GM19452 (cell line): ENCODE results near the gene ERVH48-1.
"Not testable (repeated sequence)": the region's sequence is repeated elsewhere in the genome, so short reads cannot be mapped to it uniquely, and the experiment has no call there.

Source experiments
- ATAC-seq: cut with Tn5 transposase; IDR thresholded peaks from one replicate; pipeline ENCODE4 v1.9.1; 2021; ENCODE audit not compliant: unreplicated experiment

The ERVH48-1 gene

GRCh38 chr21:42908484-42908883 lies 16.9 kb downstream of the ERVH48-1 start:
- ATAC-seq: not testable (repeated sequence)

- no peak for ATAC-seq
These were observed 19.2 kb downstream of the ERVH48-1 start for GRCh38 chr21:42906233-42906632.

- no peak for ATAC-seq
These were observed 20.2 kb downstream of the ERVH48-1 start for GRCh38 chr21:42905195-42905594.

GRCh38 chr21:42903817-42904216 lies 21.6 kb downstream of the ERVH48-1 start:
- no peak for ATAC-seq

- ATAC-seq: no peak
These were observed 25.0 kb downstream of the ERVH48-1 start for GRCh38 chr21:42900446-42900845.

- peak; percentile 92 for ATAC-seq
These were observed 32.3 kb downstream of the ERVH48-1 start, which contains the start of gene NDUFV3 for GRCh38 chr21:42892931-42893755. Gene NDUFV3, plus strand, starts transcription at chr21:42893309. Its CDS starts 25 bp downstream, at chr21:42893334.

- no peak for ATAC-seq
These were observed 32.9 kb downstream of the ERVH48-1 start for GRCh38 chr21:42892582-42892930.

- ATAC-seq: no peak
These were observed 38.1 kb downstream of the ERVH48-1 start for GRCh38 chr21:42887326-42887725.

GRCh38 chr21:42883921-42884320 lies 41.5 kb downstream of the ERVH48-1 start:
- no peak for ATAC-seq

GRCh38 chr21:42880352-42880751 lies 45.1 kb downstream of the ERVH48-1 start:
- no peak for ATAC-seq

GRCh38 chr21:42878993-42879787 lies 46.2 kb downstream of the ERVH48-1 start, which contains the start of gene WDR4:
Gene WDR4, minus strand, starts transcription at chr21:42879539. Its CDS starts 44 bp downstream, at chr21:42879495.
- ATAC-seq: peak; percentile 80

GRCh38 chr21:42878678-42878992 lies 46.8 kb downstream of the ERVH48-1 start:
- peak; percentile 23 for ATAC-seq

- ATAC-seq: not testable (repeated sequence)
These were observed 49.6 kb downstream of the ERVH48-1 start for GRCh38 chr21:42875811-42876210.

- no peak for ATAC-seq
These were observed 52.3 kb downstream of the ERVH48-1 start for GRCh38 chr21:42873096-42873495.

- no peak for ATAC-seq
These were observed 57.2 kb downstream of the ERVH48-1 start for GRCh38 chr21:42868196-42868595.
